Measurements from ENCODE around the gene EIPR1. TPM values are rescaled to one million over a fixed set of nuclear protein-coding genes. Genes with fewer than 3 reads are reported as not detected.
A peak's percentile ranks its signal among the peaks of the same experiment; 100 is the strongest.

Gene EIPR1
- total RNA-seq, 2 experiments from 2014 or later, result 31.0 to 34.6 TPM

DNA sequence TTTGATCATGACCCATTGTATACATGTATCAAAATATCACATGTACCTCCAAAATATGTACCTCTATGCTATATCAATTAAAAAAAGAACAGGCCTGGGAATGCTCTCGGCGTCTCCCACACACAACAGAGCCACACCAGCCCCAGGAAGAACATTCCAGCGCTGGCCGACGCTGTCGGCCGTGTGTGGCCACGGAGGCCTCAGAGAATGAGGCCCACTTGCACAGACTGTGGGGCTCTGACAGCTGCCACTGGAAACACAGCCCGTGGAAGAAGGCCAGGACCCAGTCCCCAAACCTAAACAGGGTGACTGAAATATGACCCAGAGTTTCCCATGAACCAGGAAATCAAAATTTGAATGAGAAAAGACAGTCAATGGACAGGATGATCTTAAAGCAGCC, 69.7 kb downstream of the EIPR1 start:
- no peak overlapping the region for H3K4me3 Mint-ChIP-seq
- ATAC-seq (ENCODE audit: low read depth) (no peak), DNase-seq (no peak)
- POLR2A ChIA-PET, result no interaction called here
- no peaks in the 10 kb centered on the region for H3K9me3 Mint-ChIP-seq
- H3K27me3 Mint-ChIP-seq, result no peaks in the 10 kb centered on the region
- H3K4me1 Mint-ChIP-seq, result peaks cover 14% of the 10 kb centered on the region
- H3K27ac Mint-ChIP-seq, result no peak overlapping the region
- peaks cover 2% of the 10 kb centered on the region for H3K36me3 Mint-ChIP-seq

DNA sequence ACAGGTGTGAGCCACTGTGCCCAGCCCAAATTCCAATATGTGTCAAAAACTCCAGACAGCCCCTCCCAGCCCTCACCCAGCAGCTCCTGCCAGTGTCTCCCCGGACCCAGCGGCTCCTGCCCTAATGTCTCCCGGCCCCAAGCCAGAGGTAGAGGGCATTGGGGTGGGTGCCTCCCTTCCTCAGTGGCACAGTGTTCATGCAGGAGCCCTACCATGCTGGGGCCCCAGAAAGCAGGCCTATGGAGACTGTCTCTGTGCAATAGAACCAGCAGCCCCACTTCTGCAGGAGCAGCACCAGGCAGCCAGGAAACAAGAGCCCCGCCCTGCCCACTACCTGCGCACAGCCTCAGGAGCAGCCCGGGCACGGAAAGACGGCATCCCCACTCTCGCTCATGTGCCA, 70.4 kb downstream of the EIPR1 start:
- H3K36me3 Mint-ChIP-seq, result peaks cover 6% of the 10 kb centered on the region
- POLR2A ChIA-PET, result no interaction called here
- H3K4me1 Mint-ChIP-seq, result peaks cover 11% of the 10 kb centered on the region
- H3K4me3 Mint-ChIP-seq, result no peak overlapping the region
- no peaks in the 10 kb centered on the region for H3K9me3 Mint-ChIP-seq
- H3K27me3 Mint-ChIP-seq, result no peaks in the 10 kb centered on the region
- no peak overlapping the region for H3K27ac Mint-ChIP-seq
- no peak for ATAC-seq (ENCODE audit: low read depth)
- DNase-seq, result no peak

DNA sequence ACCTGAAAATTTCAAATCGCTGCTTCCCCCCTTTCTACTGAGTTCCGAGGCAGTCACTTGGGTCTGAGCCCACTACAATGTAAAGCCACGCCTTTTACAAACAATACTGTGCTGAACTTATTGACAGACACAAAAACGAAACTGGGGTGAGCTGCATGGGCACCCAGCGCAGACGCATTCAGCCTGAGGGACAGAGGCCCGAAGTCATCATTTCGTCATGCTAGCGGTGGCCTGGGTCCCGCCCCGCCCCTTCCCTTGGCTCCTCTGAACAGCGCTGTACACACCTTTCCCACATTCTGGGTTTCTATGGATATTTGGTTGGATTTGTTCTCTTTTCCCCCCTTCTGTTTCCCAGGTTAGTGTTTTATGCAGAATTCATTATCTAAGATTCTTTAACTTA, 71.7 kb downstream of the EIPR1 start:
- ATAC-seq (ENCODE audit: low read depth) (no peak), DNase-seq (no peak)
- no peaks in the 10 kb centered on the region for H3K9me3 Mint-ChIP-seq
- peaks cover 7% of the 10 kb centered on the region for H3K36me3 Mint-ChIP-seq
- POLR2A ChIA-PET, result no interaction called here
- H3K27ac Mint-ChIP-seq, result no peak overlapping the region
- peaks cover 11% of the 10 kb centered on the region for H3K4me1 Mint-ChIP-seq
- H3K27me3 Mint-ChIP-seq, result no peaks in the 10 kb centered on the region
- H3K4me3 Mint-ChIP-seq, result no peak overlapping the region

DNA sequence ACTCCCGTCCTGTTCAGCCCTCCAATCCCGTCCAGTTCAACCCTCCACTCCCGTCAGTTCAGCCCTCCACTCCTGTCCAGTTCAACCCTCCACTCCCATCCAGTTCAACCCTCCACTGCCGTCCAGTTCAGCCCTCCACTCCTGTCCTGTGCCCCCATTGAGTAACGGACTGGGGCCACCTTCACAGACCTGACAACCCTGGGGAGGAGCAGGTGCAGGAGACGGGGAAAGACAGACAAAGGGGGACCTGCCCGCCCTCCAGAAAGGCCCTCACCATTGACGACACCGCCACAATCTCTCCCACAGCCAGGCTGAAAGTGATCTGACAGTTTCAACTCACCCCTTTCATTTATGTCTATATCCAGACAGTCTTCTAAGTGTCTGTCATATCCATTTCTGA, 72.2 kb downstream of the EIPR1 start:
- POLR2A ChIA-PET, result no interaction called here
- no peaks in the 10 kb centered on the region for H3K9me3 Mint-ChIP-seq
- no peak overlapping the region for H3K4me3 Mint-ChIP-seq
- H3K27me3 Mint-ChIP-seq, result no peaks in the 10 kb centered on the region
- peaks cover 11% of the 10 kb centered on the region for H3K4me1 Mint-ChIP-seq
- no peak for ATAC-seq (ENCODE audit: low read depth)
- no peak for DNase-seq
- peaks cover 7% of the 10 kb centered on the region for H3K36me3 Mint-ChIP-seq
- H3K27ac Mint-ChIP-seq, result no peak overlapping the region

DNA sequence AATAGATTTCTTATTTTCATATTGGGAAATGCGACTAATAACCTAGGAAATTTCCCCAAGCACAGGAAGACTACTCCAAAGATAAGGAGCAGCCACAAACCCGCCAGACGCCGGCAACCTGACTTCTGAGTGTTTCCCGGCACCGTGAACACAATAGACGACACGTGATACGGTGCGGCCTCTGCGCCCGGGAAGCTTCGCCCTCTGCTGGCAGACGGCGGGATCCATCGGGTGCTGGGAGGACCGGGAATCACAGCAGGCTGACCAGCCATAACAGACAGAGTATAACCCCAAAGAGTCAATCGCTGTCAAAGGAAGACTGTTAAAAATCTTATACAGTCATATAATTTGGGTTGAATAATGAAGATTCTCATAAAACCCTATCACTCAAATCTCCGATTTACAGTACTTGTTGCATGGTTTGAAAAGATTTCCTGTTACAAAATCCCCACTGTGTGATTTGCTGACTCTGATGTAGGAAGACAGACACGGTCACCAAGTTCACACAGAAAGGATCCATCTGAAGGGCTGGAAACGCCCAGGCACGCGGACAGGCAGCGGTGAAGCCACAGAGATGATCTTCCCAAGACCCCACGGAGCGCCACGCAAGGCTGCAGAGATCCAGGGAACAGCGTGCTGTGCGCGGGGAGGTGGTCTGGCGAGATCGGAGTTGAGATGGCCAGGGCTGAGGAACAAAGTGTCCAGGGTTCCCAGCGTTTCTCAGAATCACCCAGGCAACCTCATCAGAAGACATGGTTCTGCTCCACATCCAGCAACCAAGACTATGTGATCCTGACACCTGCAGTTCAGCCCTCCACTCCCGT, 73.8 kb downstream of the EIPR1 start:
- peaks cover 7% of the 10 kb centered on the region for H3K36me3 Mint-ChIP-seq
- ATAC-seq (ENCODE audit: low read depth) (peak; percentile 92), DNase-seq (peak; percentile 75)
- H3K9me3 Mint-ChIP-seq, result no peaks in the 10 kb centered on the region
- H3K27ac Mint-ChIP-seq, result no peak overlapping the region
- H3K4me3 Mint-ChIP-seq, result no peak overlapping the region
- H3K4me1 Mint-ChIP-seq, result peaks cover 12% of the 10 kb centered on the region
- H3K27me3 Mint-ChIP-seq, result no peaks in the 10 kb centered on the region
- POLR2A ChIA-PET, result no interaction called here

DNA sequence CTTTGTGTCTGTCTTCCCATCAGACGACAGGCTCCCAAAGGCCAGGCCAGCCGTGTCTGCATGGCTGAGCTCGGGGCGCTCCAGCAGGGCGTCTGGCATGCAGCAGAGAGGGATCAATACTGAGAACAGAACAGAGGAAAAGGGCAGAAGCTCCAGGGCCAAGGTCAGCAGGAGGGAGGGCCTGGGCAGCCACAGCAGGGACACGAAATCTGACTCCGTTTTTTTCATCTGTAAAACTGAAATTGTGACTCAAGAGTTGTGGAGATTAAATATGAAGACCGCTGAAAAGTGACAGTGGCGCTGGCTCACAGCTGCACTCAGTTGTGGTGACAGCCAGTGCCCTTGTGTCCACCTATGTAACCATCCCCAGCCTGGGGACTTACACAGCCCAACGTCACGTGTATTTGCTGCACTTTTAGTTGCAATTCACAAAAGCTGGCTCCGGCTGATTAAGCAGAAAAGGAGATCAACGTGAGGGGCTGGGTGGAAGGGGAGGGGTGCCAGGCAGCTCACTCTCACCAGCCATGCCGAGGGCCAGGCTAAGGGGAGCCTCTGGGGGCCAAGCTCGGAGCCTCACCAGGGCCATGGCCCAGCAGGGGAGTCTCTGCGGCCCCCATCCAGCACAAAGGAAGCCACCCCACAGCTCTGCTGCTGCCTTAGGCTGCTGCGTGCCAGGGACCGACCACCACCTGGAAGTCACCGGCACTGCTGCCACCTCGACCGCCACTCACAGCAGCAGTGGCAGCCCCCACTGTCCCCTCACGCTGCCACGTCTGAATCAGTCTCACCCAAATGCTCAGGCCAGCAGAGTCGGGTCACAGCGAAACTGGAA, 74.7 kb downstream of the EIPR1 start:
- ATAC-seq (ENCODE audit: low read depth), result peak; percentile 32
- Mint-ChIP-seq H3K27ac (no peak overlapping the region), H3K27me3 (no peaks in the 10 kb centered on the region)

DNA sequence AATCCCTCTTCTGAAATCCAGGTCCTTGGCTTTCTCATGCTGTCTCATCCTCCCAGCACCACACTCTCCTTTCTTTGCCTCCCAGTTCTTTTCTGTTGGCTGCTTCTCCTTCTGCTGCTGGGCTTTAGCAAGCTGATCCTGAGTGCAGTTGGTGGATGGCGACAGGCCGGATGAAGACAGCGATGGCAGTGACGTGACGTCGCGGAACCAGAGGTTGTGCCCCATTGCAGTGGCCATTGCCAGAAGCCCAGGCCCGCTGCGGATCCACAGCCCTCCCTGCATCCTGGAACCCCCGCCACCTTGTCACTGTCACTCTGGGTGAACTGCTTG, 75.2 kb downstream of the EIPR1 start:
- no peak for DNase-seq
- no peak overlapping the region for H3K27ac Mint-ChIP-seq
- peaks cover 9% of the 10 kb centered on the region for H3K36me3 Mint-ChIP-seq
- no peaks in the 10 kb centered on the region for H3K27me3 Mint-ChIP-seq
- POLR2A ChIA-PET, result no interaction called here
- no peaks in the 10 kb centered on the region for H3K9me3 Mint-ChIP-seq
- ATAC-seq (ENCODE audit: low read depth), result no peak
- peaks cover 16% of the 10 kb centered on the region for H3K4me1 Mint-ChIP-seq
- no peak overlapping the region for H3K4me3 Mint-ChIP-seq

More for the DNA sequence above, 74.7 kb downstream of the EIPR1 start:
- peaks cover 7% of the 10 kb centered on the region for H3K36me3 Mint-ChIP-seq
- no peak for DNase-seq
- no peaks in the 10 kb centered on the region for H3K9me3 Mint-ChIP-seq
- POLR2A ChIA-PET, result no interaction called here
- H3K4me3 Mint-ChIP-seq, result no peak overlapping the region
- H3K4me1 Mint-ChIP-seq, result peaks cover 16% of the 10 kb centered on the region

DNA sequence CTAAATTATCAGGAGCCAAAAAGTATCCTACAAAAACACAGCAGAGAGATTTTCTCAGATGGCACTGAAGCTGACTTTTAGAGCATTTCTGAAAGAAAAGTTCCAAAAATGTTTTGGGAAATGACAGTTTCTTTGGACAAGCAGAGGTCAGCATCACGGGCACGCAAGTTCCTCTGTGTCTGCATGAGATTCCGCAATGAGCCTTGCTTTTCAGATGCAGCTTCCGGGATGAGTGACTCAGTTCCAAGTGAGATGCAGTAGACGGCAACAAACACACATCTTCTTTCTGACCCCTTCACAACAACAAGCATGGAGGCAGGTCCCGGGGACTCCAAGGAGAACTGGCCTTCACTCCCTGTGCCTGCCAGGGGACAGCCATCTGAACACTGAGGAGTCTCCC, 76.6 kb downstream of the EIPR1 start:
- ATAC-seq (ENCODE audit: low read depth) (no peak), DNase-seq (no peak)
- POLR2A ChIA-PET, result no interaction called here
- Mint-ChIP-seq H3K9me3 (no peaks in the 10 kb centered on the region), H3K27me3 (no peaks in the 10 kb centered on the region), H3K36me3 (peaks cover 9% of the 10 kb centered on the region), H3K27ac (no peak overlapping the region), H3K4me1 (peaks cover 16% of the 10 kb centered on the region), H3K4me3 (no peak overlapping the region)

DNA sequence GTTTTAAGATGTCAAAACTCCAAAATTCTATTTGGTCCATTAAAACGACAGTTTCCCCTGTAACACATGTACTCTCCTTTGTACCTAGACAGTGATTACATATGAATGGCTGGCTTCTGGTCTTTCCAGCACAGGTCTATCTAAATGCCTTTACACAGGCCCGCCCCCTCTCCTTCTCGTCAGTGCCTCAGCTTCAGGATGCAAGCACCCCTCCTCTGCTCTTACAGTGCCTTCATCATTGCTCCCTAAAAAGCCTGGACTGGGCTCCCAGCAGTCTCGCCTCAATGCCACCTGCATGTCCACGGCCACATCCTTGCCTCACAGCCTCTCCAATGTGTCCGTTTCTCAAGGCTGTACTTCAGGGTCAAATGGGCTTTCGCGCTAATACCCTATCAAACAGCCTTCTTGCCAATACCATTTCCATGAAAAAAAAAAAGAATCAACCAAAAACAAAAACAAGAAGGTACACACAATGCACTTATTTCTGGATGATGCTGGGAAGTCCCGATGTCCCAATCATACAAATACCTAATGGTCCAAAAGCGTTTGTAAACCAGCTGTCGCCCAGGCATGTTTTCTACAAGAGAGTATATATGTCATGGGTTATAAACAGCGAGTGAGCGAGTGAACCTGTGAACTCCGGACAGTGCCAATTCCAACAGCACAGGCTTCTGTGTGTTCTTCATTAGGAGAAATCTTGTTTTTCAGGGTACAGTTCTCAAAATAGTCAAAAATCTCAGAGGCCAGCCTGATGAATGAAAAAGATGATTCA, 77.2 kb downstream of the EIPR1 start:
- Mint-ChIP-seq H3K36me3 (peaks cover 9% of the 10 kb centered on the region), H3K4me3 (no peak overlapping the region), H3K4me1 (peaks cover 14% of the 10 kb centered on the region), H3K27me3 (no peaks in the 10 kb centered on the region), H3K27ac (no peak overlapping the region), H3K9me3 (no peaks in the 10 kb centered on the region)
- POLR2A ChIA-PET, result no interaction called here
- DNase-seq (no peak), ATAC-seq (ENCODE audit: low read depth) (no peak)

DNA sequence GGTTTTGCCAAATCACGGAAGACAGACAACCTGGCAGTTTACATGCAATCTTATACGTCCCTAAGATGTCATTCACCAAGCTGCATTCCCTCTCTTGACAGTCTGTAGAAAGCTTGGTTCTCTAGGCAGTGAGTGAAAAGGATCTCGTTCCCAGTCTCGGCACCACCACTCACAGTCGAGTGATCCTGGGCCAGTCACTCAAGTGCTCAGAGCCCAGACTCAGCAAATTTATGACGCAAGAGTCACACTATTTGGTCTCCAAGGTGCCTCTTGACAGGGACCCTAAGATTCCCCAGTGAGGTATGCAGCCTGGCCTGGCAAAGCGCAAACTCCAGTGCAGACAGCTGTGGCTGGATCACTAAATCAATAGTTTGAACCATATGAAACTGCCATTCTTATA, 77.9 kb downstream of the EIPR1 start:
- no peaks in the 10 kb centered on the region for H3K9me3 Mint-ChIP-seq
- H3K27me3 Mint-ChIP-seq, result no peaks in the 10 kb centered on the region
- ATAC-seq (ENCODE audit: low read depth) (no peak), DNase-seq (no peak)
- H3K36me3 Mint-ChIP-seq, result peaks cover 9% of the 10 kb centered on the region
- H3K4me1 Mint-ChIP-seq, result peaks cover 11% of the 10 kb centered on the region
- no peak overlapping the region for H3K27ac Mint-ChIP-seq
- no peak overlapping the region for H3K4me3 Mint-ChIP-seq
- POLR2A ChIA-PET, result no interaction called here

DNA sequence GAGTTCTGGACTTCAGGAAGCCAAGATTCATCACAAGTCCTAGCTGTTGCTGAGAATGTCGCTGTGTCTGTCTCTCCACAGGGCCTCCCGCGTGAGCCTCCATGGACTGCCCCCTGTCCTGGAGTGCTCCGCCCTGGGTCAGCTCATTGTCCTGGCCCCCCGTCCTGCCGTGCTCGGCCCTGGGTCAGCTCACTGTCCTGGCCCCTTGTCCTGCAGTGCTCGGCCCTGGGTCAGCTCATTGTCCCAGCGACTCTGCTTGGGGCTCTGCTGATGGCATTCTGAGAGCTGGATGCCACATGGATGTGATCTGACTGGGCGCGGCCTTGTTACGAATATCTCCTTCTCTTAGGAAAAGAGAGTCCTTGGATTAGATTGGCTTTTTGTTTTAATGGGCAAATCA, 78.5 kb downstream of the EIPR1 start:
- Mint-ChIP-seq H3K4me3 (no peak overlapping the region), H3K27me3 (no peaks in the 10 kb centered on the region), H3K27ac (no peak overlapping the region), H3K36me3 (peaks cover 9% of the 10 kb centered on the region), H3K4me1 (peaks cover 10% of the 10 kb centered on the region), H3K9me3 (no peaks in the 10 kb centered on the region)
- ATAC-seq (ENCODE audit: low read depth) (no peak), DNase-seq (peak; percentile 10)
- POLR2A ChIA-PET, result no interaction called here

DNA sequence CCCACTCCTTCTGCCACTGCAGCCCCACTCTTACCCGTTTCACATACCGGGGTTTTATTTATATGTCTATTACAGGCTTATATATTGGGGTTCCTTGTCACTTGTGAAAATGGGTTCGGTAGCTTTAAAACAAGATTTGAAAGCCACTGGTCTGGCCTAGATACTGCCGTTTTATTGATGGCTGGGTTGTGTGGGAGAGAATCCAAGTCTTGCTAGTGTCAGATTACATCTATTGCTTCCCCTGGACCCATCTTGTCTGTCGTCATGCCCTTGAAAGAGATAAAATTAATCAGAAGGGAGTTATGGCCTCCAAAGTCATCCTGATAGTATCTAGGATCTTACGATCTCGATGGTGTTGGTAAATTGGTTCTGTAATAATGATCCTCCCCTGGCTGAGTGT, 79.4 kb downstream of the EIPR1 start:
- Mint-ChIP-seq H3K9me3 (no peaks in the 10 kb centered on the region), H3K4me3 (no peak overlapping the region), H3K36me3 (peaks cover 9% of the 10 kb centered on the region), H3K27ac (no peak overlapping the region), H3K27me3 (no peaks in the 10 kb centered on the region), H3K4me1 (peaks cover 5% of the 10 kb centered on the region)
- POLR2A ChIA-PET, result no interaction called here
- no peak for ATAC-seq (ENCODE audit: low read depth)
- no peak for DNase-seq

DNA sequence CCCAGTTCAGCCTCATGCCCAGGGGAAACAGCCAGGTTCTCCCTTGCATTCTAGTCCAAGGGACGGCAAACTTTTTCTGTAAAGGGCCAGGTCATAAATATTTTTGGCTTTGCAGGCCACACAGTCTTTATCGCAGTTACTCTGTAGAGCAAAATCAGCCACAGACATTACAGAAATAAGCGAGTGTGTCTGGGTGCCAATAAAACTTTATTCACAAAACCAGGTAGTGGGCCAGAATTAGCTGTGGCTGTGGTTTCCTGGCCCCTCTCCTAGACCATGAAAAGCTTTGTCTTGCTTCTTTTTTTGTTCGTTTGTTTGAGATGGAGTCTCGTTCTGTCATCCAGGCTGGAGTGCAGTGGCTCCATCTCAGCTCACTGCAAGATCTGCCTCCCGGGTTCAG, 80.1 kb downstream of the EIPR1 start:
- DNase-seq, result no peak
- no peak for ATAC-seq (ENCODE audit: low read depth)
- Mint-ChIP-seq H3K9me3 (no peaks in the 10 kb centered on the region), H3K4me1 (peaks cover 5% of the 10 kb centered on the region), H3K36me3 (peaks cover 8% of the 10 kb centered on the region), H3K27ac (no peak overlapping the region), H3K27me3 (no peaks in the 10 kb centered on the region), H3K4me3 (no peak overlapping the region)
- POLR2A ChIA-PET, result no interaction called here

Measured in activated naive CD8-positive, alpha-beta T cell treated with anti-CD3 and anti-CD28 coated beads, Interleukin-2, amount 10 ng/mL, durations not matched to agents 7 days and 5 days (primary cell).